HG03159 (cell line): ENCODE results near the gene DENR.

Source experiments
- ATAC-seq: cut with Tn5 transposase; IDR thresholded peaks from one replicate; pipeline ENCODE4 v1.9.1; 2021; ENCODE audit warnings: mild to moderate bottlenecking, moderate library complexity; ENCODE audit not compliant: unreplicated experiment

DENR gene

GRCh38 chr12:122813310-122813713 lies 60.7 kb downstream of the DENR start:
- peak; percentile 48 for ATAC-seq

GRCh38 chr12:122819209-122819785 lies 66.7 kb downstream of the DENR start:
- no peak for ATAC-seq

- ATAC-seq, result no peak
Measured at GRCh38 chr12:122820138-122820537, 67.5 kb downstream of the DENR start.
